ENCODE results near the gene MYBBP1A. TPM values are rescaled to one million over a fixed set of nuclear protein-coding genes. Genes with fewer than 3 reads are reported as not detected.

Gene MYBBP1A
- total and polyA plus RNA-seq, 2 experiments from 2014 or later = 70.7 to 213 TPM

DNA sequence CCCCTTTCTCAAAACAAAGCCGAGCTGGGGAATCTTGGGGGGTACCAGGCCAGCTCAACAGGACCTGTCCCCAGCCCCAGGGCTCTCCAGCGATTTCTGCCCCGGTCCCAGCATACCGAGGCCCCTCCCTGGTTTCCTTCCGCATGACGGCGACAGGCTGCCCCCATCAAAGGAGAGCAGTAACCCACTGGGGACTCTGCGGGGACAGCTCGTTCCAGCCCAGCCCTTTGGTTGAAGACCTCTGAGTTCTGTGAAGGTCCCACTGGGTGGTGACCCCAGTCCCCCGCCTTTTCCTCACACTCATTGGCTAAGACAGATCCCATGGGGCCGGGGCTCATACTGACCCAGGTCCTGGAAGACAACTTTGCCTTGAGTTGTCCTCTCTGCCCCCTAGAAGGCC lies 33.2 kb upstream of the MYBBP1A start:
- Histone ChIP-seq H3K27ac (ENCODE audit: low read depth) (no peak overlapping the region), H3F3A (replicated peaks; ENCODE audit: low read depth) (no peaks in the 10 kb centered on the region), H3K27me3 (ENCODE audit: insufficient read depth) (peaks cover 29% of the 10 kb centered on the region), H3K9me2 (ENCODE audit: insufficient read depth) (no peaks in the 10 kb centered on the region), H4K20me1 (replicated peaks; ENCODE audit: insufficient read depth) (no peaks in the 10 kb centered on the region), H3K4me2 (no peak overlapping the region), H3K79me2 (replicated peaks; ENCODE audit: insufficient read depth) (no peaks in the 10 kb centered on the region), H3K4me1 (ENCODE audit: insufficient read depth) (no peaks in the 10 kb centered on the region; the same call in none of the 2 replicates), H3K4me3 (no peak overlapping the region), H3K36me3 (ENCODE audit: insufficient read depth) (no peaks in the 10 kb centered on the region), H2AFZ (no peak overlapping the region)
- H3K36me3 Mint-ChIP-seq (ENCODE audit: low read depth) = no peaks in the 10 kb centered on the region
- no peak for ATAC-seq
- H3K4me1 Mint-ChIP-seq = peaks cover 13% of the 10 kb centered on the region
- H3K27ac Mint-ChIP-seq = no peak overlapping the region
- no peaks in the 10 kb centered on the region for H3K9me3 Mint-ChIP-seq
- H3K4me3 Mint-ChIP-seq = no peak overlapping the region
- TF ChIP-seq POLR2AphosphoS5 (IDR thresholded peaks at IDR 0.05; ENCODE audit: low read depth) (no peak), STAT1 (IDR thresholded peaks at IDR 0.05; ENCODE audit: unreplicated experiment) (no peak), JUNB (IDR thresholded peaks at IDR 0.05; ENCODE audit: unreplicated experiment) (no peak), ETS1 (IDR thresholded peaks at IDR 0.05) (no peak), EZH2phosphoT487 (IDR thresholded peaks at IDR 0.05; ENCODE audit: unreplicated experiment) (no peak), CREB1 (CRISPR knock-in tag; IDR thresholded peaks at IDR 0.05; ENCODE audit: low read depth) (no peak), EZH2 (IDR thresholded peaks at IDR 0.05; ENCODE audit: low read depth, unreplicated experiment) (no peak), ZNF331 (CRISPR knock-in tag; IDR thresholded peaks at IDR 0.05; ENCODE audit: low read depth) (no peak), ZNF114 (CRISPR knock-in tag; IDR thresholded peaks at IDR 0.05) (no peak), REST (IDR thresholded peaks at IDR 0.05; ENCODE audit: unreplicated experiment) (no peak), ZNF462 (CRISPR knock-in tag; IDR thresholded peaks at IDR 0.05) (no peak), NANOG (IDR thresholded peaks at IDR 0.05; ENCODE audit: borderline replicate concordance) (no peak)
- TF ChIP-seq, protein P1, sequence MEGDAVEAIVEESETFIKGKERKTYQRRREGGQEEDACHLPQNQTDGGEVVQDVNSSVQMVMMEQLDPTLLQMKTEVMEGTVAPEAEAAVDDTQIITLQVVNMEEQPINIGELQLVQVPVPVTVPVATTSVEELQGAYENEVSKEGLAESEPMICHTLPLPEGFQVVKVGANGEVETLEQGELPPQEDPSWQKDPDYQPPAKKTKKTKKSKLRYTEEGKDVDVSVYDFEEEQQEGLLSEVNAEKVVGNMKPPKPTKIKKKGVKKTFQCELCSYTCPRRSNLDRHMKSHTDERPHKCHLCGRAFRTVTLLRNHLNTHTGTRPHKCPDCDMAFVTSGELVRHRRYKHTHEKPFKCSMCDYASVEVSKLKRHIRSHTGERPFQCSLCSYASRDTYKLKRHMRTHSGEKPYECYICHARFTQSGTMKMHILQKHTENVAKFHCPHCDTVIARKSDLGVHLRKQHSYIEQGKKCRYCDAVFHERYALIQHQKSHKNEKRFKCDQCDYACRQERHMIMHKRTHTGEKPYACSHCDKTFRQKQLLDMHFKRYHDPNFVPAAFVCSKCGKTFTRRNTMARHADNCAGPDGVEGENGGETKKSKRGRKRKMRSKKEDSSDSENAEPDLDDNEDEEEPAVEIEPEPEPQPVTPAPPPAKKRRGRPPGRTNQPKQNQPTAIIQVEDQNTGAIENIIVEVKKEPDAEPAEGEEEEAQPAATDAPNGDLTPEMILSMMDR (conservative IDR thresholded peaks at IDR 0.05; ENCODE audit: low read depth in 2 of 2) = no peak
- DNase-seq (ENCODE audit: low spot score) = no peak
- H3K27me3 Mint-ChIP-seq (ENCODE audit: insufficient read depth, low read depth, poor library complexity) = peaks cover 37% of the 10 kb centered on the region
